Measurements from ENCODE around the gene PSD.

The PSD gene

GRCh38 chr10:102402512-102402896 lies 16.1 kb downstream of the PSD start:
- DNase-seq: no peak

GRCh38 chr10:102401735-102402511 lies 16.7 kb downstream of the PSD start:
- no peak for DNase-seq

- DNase-seq: no peak
These were observed 17.3 kb downstream of the PSD start for GRCh38 chr10:102401342-102401654.

GRCh38 chr10:102400598-102401341 lies 17.8 kb downstream of the PSD start:
- DNase-seq: no peak

GRCh38 chr10:102400076-102400475 lies 18.5 kb downstream of the PSD start:
- DNase-seq: no peak

GRCh38 chr10:102399217-102400021 lies 19.2 kb downstream of the PSD start:
- DNase-seq: no peak

GRCh38 chr10:102398172-102399020 lies 20.2 kb downstream of the PSD start:
- no peak for DNase-seq

- no peak for DNase-seq
These were observed 21.1 kb downstream of the PSD start for GRCh38 chr10:102397222-102398171.

- DNase-seq: no peak
These were observed 21.8 kb downstream of the PSD start for GRCh38 chr10:102396730-102397151.

GRCh38 chr10:102396317-102396650 lies 22.3 kb downstream of the PSD start:
- DNase-seq: no peak

- no peak for DNase-seq
These were observed 22.9 kb downstream of the PSD start, which contains the start of gene NFKB2 for GRCh38 chr10:102395400-102396316. Gene NFKB2 (plus strand): TSS chr10:102395705. CDS start chr10:102395960, 255 bp downstream.

- no peak for DNase-seq
These were observed 23.7 kb downstream of the PSD start for GRCh38 chr10:102394801-102395399.

GRCh38 chr10:102394079-102394800 lies 24.3 kb downstream of the PSD start:
- DNase-seq: no peak

GRCh38 chr10:102393411-102394078 lies 25.0 kb downstream of the PSD start:
- DNase-seq: no peak

- DNase-seq: no peak
These were observed 26.3 kb downstream of the PSD start for GRCh38 chr10:102392306-102392705.

- DNase-seq: no peak
These were observed 28.7 kb downstream of the PSD start for GRCh38 chr10:102389894-102390293.

GRCh38 chr10:102384606-102385429 lies 33.8 kb downstream of the PSD start:
- DNase-seq: no peak

- no peak for DNase-seq
These were observed 34.5 kb downstream of the PSD start for GRCh38 chr10:102384053-102384452.
